SK-N-SH treated with all-trans-retinoic acid at 6 μM for 48 hours (cell line): Measurements from ENCODE around the gene PHF2.

Experiments used
- ATAC-seq: fragments of 200-7000 bp; cut with Tn5 transposase; 3 replicates; pipeline ENCODE4 v1.9.1; 2020; ENCODE audit warnings: mild to moderate bottlenecking, moderate library complexity
- ARNTL ChIP-seq: fragments of 450-650 bp; formaldehyde crosslinking; IDR thresholded peaks from 2 replicates; pipeline ENCODE4 v1.5.0; 2020; ENCODE audit warnings: low read depth, mild to moderate bottlenecking, moderate library complexity, borderline replicate concordance
- BACH2 ChIP-seq: fragments of 250-450 bp; sonication (Bioruptor Pico); IDR thresholded peaks from 2 replicates; pipeline ENCODE4 v1.9.0; 2021; ENCODE audit warnings: mild to moderate bottlenecking, borderline replicate concordance
- CSDC2 ChIP-seq: fragments of 250-450 bp; sonication (Bioruptor Pico); IDR thresholded peaks from 2 replicates; pipeline ENCODE4 v1.5.0; 2020; ENCODE audit warnings: mild to moderate bottlenecking, moderate library complexity
- ESRRG ChIP-seq: fragments of 250-450 bp; sonication (Bioruptor Pico); IDR thresholded peaks from 2 replicates; pipeline ENCODE4 v1.6.1; 2021; ENCODE audit warnings: mild to moderate bottlenecking
- GLIS3 ChIP-seq: fragments of 250-450 bp; sonication (Bioruptor Pico); IDR thresholded peaks from 2 replicates; pipeline ENCODE4 v1.5.0; 2020; ENCODE audit warnings: mild to moderate bottlenecking, moderate library complexity
- ISL1 ChIP-seq: fragments of 250-450 bp; sonication (Bioruptor Pico); IDR thresholded peaks from 2 replicates; pipeline ENCODE4 v2.1.2; 2022; ENCODE audit warnings: mild to moderate bottlenecking, moderate library complexity
- OSR1 ChIP-seq: fragments of 250-450 bp; sonication (Bioruptor Pico); IDR thresholded peaks from 2 replicates; pipeline ENCODE4 v1.8.0; 2022; ENCODE audit warnings: moderate library complexity, mild to moderate bottlenecking, inconsistent platforms
- PPARA ChIP-seq: fragments of 250-450 bp; sonication (Bioruptor Pico); IDR thresholded peaks from 2 replicates; pipeline ENCODE4 v1.5.0; 2020; ENCODE audit warnings: mild to moderate bottlenecking, borderline replicate concordance
- RARB ChIP-seq: fragments of 250-450 bp; sonication (Bioruptor Pico); IDR thresholded peaks from 2 replicates; pipeline ENCODE4 v1.8.0; 2021; ENCODE audit warnings: mild to moderate bottlenecking, moderate library complexity
- SNAI2 ChIP-seq: fragments of 250-450 bp; sonication (Bioruptor Pico); IDR thresholded peaks from 2 replicates; pipeline ENCODE4 v1.5.0; 2020; ENCODE audit warnings: mild to moderate bottlenecking, moderate library complexity
- TCF4 ChIP-seq: fragments of 250-450 bp; sonication (Bioruptor Pico); IDR thresholded peaks from 2 replicates; pipeline ENCODE4 v1.8.0; 2021; ENCODE audit warnings: mild to moderate bottlenecking, moderate library complexity, borderline replicate concordance
- TOX ChIP-seq: fragments of 250-450 bp; sonication (Bioruptor Pico); IDR thresholded peaks from 2 replicates; pipeline ENCODE4 v1.8.0; 2021; ENCODE audit warnings: mild to moderate bottlenecking, moderate library complexity, borderline replicate concordance
- ZC3H10 ChIP-seq: fragments of 250-450 bp; sonication (Bioruptor Pico); IDR thresholded peaks from 2 replicates; pipeline ENCODE4 v1.5.1; 2021; ENCODE audit warnings: mild to moderate bottlenecking, moderate library complexity
- ZFP3 ChIP-seq: fragments of 250-450 bp; sonication (Bioruptor Pico); IDR thresholded peaks from 2 replicates; pipeline ENCODE4 v1.5.0; 2020; ENCODE audit warnings: mild to moderate bottlenecking, moderate library complexity
- ZFP30 ChIP-seq: fragments of 450-650 bp; formaldehyde crosslinking; IDR thresholded peaks from 2 replicates; pipeline ENCODE4 v1.5.0; 2022; ENCODE audit warnings: mild to moderate bottlenecking, moderate library complexity
- ZNF565 ChIP-seq: fragments of 450-650 bp; formaldehyde crosslinking; conservative IDR thresholded peaks from 2 replicates; pipeline ENCODE4 v1.5.0; 2020; ENCODE audit warnings: low read depth, mild to moderate bottlenecking, moderate library complexity
- ZNF70 ChIP-seq: fragments of 450-650 bp; formaldehyde crosslinking; IDR thresholded peaks from 2 replicates; pipeline ENCODE4 v1.5.0; 2020; ENCODE audit warnings: mild to moderate bottlenecking, moderate library complexity
- ZNF8 ChIP-seq: fragments of 450-650 bp; formaldehyde crosslinking; IDR thresholded peaks from 2 replicates; pipeline ENCODE4 v1.5.0; 2020; ENCODE audit warnings: mild to moderate bottlenecking, moderate library complexity
- TF ChIP-seq, protein P1 (sequence below): fragments of 250-450 bp; sonication (Bioruptor Pico); IDR thresholded peaks from 2 replicates; pipeline ENCODE4 v1.8.0; 2021; ENCODE audit warnings: low read depth, mild to moderate bottlenecking, moderate library complexity, borderline replicate concordance
- TF ChIP-seq, protein P2 (sequence below): fragments of 250-450 bp; sonication (Bioruptor Pico); IDR thresholded peaks from 2 replicates; pipeline ENCODE4 v1.8.0; 2020; ENCODE audit warnings: mild to moderate bottlenecking, moderate library complexity, borderline replicate concordance
- TF ChIP-seq, protein P3 (sequence below): fragments of 250-450 bp; sonication (Bioruptor Pico); IDR thresholded peaks from 2 replicates; pipeline ENCODE4 v1.5.0; 2020; ENCODE audit warnings: mild to moderate bottlenecking, moderate library complexity
- TF ChIP-seq, protein P4 (sequence below): fragments of 250-450 bp; sonication (Bioruptor Pico); IDR thresholded peaks from 2 replicates; pipeline ENCODE4 v1.5.1; 2021; ENCODE audit warnings: mild to moderate bottlenecking, moderate library complexity

PHF2 gene

DNA sequence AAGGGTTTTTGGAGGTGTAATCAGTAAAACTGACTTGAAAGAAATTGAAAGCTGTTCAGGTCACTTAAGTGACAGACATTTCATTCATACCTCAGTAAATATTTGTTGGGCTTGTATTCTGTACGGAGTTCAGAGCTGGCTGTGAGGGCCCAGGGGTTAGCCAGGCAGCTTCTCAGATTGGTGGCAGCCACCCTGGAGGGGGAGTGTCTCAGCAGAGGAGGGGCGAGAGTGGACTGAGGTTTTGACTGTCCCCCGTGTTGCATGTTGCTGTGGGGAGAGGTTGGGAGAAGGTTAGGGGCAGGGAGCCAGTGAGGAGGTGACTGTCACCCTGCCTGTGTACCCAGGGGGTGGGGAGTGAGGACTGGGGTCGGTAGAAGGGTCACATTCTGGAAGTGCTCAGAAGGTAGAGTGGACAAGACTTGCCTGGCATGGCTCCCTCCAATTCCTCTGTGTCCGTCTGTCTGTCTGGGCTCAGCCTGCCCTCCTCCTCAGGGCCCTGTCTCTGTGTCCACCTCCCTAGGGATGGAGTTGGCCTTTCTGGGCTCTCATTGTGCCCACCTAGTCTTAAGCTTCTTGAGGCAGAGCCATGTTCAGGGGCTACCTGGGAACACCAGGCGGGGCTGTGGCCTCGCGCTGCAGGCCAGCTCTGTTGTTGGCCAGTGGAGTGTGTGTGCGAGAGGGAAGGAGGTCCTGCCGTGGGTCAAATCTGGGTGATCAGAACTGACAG lies 4.4 kb downstream of the PHF2 start:
- no peak for ATAC-seq
- TF ChIP-seq BACH2 (no peak), ZNF565 (CRISPR knock-in tag) (no peak), ISL1 (CRISPR knock-in tag) (no peak), PPARA (no peak), ZFP30 (CRISPR knock-in tag) (no peak), ARNTL (CRISPR knock-in tag) (no peak), CSDC2 (CRISPR knock-in tag) (no peak), ZC3H10 (CRISPR knock-in tag) (no peak), RARB (CRISPR knock-in tag) (no peak), GLIS3 (no peak), ZNF70 (CRISPR knock-in tag) (no peak), TOX (CRISPR knock-in tag) (no peak)
- TF ChIP-seq, protein P1, sequence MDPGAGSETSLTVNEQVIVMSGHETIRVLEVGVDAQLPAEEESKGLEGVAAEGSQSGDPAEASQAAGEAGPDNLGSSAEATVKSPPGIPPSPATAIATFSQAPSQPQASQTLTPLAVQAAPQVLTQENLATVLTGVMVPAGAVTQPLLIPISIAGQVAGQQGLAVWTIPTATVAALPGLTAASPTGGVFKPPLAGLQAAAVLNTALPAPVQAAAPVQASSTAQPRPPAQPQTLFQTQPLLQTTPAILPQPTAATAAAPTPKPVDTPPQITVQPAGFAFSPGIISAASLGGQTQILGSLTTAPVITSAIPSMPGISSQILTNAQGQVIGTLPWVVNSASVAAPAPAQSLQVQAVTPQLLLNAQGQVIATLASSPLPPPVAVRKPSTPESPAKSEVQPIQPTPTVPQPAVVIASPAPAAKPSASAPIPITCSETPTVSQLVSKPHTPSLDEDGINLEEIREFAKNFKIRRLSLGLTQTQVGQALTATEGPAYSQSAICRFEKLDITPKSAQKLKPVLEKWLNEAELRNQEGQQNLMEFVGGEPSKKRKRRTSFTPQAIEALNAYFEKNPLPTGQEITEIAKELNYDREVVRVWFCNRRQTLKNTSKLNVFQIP (CRISPR knock-in tag), result no peak
- TF ChIP-seq, protein P2, sequence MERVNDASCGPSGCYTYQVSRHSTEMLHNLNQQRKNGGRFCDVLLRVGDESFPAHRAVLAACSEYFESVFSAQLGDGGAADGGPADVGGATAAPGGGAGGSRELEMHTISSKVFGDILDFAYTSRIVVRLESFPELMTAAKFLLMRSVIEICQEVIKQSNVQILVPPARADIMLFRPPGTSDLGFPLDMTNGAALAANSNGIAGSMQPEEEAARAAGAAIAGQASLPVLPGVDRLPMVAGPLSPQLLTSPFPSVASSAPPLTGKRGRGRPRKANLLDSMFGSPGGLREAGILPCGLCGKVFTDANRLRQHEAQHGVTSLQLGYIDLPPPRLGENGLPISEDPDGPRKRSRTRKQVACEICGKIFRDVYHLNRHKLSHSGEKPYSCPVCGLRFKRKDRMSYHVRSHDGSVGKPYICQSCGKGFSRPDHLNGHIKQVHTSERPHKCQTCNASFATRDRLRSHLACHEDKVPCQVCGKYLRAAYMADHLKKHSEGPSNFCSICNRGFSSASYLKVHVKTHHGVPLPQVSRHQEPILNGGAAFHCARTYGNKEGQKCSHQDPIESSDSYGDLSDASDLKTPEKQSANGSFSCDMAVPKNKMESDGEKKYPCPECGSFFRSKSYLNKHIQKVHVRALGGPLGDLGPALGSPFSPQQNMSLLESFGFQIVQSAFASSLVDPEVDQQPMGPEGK (CRISPR knock-in tag), result no peak
- TF ChIP-seq, protein P3, sequence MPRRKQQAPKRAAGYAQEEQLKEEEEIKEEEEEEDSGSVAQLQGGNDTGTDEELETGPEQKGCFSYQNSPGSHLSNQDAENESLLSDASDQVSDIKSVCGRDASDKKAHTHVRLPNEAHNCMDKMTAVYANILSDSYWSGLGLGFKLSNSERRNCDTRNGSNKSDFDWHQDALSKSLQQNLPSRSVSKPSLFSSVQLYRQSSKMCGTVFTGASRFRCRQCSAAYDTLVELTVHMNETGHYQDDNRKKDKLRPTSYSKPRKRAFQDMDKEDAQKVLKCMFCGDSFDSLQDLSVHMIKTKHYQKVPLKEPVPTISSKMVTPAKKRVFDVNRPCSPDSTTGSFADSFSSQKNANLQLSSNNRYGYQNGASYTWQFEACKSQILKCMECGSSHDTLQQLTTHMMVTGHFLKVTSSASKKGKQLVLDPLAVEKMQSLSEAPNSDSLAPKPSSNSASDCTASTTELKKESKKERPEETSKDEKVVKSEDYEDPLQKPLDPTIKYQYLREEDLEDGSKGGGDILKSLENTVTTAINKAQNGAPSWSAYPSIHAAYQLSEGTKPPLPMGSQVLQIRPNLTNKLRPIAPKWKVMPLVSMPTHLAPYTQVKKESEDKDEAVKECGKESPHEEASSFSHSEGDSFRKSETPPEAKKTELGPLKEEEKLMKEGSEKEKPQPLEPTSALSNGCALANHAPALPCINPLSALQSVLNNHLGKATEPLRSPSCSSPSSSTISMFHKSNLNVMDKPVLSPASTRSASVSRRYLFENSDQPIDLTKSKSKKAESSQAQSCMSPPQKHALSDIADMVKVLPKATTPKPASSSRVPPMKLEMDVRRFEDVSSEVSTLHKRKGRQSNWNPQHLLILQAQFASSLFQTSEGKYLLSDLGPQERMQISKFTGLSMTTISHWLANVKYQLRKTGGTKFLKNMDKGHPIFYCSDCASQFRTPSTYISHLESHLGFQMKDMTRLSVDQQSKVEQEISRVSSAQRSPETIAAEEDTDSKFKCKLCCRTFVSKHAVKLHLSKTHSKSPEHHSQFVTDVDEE (CRISPR knock-in tag), result no peak
- TF ChIP-seq, all 23 proteins: peak for 0

DNA sequence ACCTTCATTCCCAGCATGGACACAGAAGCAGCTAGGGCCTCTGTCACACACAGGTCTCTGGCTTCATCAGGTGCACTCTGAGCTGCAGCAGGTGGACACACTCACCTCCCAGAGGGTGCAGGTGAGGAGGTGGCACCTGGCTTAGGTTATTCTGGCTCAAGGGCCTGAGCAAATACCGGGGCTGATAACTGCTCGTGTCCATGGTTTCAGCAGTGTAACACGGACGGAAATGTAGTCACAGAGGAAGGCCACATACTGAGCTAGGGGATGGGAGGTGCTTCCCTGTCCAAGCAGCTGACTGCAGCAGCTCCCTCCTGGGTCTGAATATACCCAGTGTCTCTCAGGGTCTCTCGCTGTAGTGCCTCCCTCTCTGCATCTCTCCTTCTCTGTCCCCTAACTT lies 5.7 kb downstream of the PHF2 start:
- TF ChIP-seq ZNF8 (CRISPR knock-in tag), result no peak
- no peak for TF ChIP-seq ZNF70 (CRISPR knock-in tag)
- TF ChIP-seq ZC3H10 (CRISPR knock-in tag), result no peak
- TF ChIP-seq OSR1 (CRISPR knock-in tag), result no peak
- TF ChIP-seq, protein P1 (CRISPR knock-in tag), result no peak
- no peak for TF ChIP-seq ZNF565 (CRISPR knock-in tag)
- TF ChIP-seq ARNTL (CRISPR knock-in tag), result no peak
- TF ChIP-seq ZFP3 (CRISPR knock-in tag), result no peak
- TF ChIP-seq ZFP30 (CRISPR knock-in tag), result no peak
- no peak for TF ChIP-seq GLIS3
- no peak for TF ChIP-seq RARB (CRISPR knock-in tag)
- TF ChIP-seq SNAI2 (CRISPR knock-in tag), result no peak
- TF ChIP-seq, protein P3 (CRISPR knock-in tag), result no peak
- no peak for TF ChIP-seq ESRRG (CRISPR knock-in tag)
- TF ChIP-seq, protein P2 (CRISPR knock-in tag), result no peak
- TF ChIP-seq, protein P4, sequence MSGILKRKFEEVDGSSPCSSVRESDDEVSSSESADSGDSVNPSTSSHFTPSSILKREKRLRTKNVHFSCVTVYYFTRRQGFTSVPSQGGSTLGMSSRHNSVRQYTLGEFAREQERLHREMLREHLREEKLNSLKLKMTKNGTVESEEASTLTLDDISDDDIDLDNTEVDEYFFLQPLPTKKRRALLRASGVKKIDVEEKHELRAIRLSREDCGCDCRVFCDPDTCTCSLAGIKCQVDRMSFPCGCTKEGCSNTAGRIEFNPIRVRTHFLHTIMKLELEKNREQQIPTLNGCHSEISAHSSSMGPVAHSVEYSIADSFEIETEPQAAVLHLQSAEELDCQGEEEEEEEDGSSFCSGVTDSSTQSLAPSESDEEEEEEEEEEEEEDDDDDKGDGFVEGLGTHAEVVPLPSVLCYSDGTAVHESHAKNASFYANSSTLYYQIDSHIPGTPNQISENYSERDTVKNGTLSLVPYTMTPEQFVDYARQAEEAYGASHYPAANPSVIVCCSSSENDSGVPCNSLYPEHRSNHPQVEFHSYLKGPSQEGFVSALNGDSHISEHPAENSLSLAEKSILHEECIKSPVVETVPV, result no peak
- no peak for TF ChIP-seq TCF4 (CRISPR knock-in tag)
- TF ChIP-seq PPARA, result no peak
- no peak for TF ChIP-seq CSDC2 (CRISPR knock-in tag)
- no peak for ATAC-seq
